ENCODE results near the gene HOXD4. TPM values are rescaled to one million over a fixed set of nuclear protein-coding genes. Genes with fewer than 3 reads are reported as not detected.

Gene HOXD4
- total RNA-seq, 4 donors from 2014 or later, result 1.9 to 3.1 TPM; not detected in 2

DNA sequence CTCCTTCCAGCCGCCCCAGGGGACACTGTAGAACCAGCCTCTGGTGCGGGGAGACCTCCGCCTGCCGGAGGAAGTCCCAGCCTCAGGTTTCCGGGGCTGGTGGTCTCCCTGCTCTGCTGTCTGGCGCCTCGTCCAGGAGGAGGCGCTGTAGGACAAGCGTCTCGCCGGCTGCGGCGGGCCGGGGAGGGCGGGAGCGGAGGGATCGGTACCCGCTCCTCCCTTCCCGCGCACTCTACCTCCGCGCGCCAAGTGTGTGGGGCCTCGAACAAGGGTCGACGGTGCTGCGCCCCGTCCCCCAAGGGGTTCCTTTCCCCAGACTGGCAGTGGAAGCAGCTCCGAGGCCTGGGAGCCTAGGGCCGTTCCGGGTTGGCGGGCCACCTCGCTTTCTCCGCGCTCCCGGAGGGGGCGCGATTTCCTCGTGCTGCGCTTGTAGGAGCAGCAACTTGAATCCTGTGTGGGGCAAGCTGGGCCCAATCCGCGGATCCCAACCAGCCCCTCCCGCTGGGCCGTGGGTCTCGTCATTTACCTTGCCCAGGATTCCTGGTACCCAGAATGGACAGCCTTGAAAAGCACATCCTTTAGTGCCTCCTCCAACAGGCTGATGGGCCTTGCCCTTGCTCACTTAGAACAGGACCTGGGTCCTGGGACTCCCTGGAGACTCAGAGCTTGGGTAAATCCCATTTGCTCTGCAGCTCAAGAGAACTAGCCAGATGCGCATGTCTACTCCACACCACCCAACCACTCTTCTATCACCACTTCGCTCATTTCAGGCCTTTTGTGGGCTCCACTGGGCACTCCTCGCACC is 10.6 kb upstream of the HOXD4 start:
- peaks cover 39% of the 10 kb centered on the region for H3K4me1 ChIP-seq
- peak; percentile 84 to 86 for DNase-seq (ENCODE audit: low spot score in 2 of 2)
- WGBS, result 22% methylated on average over 13 of the region's 48 CpGs
- peak overlapping the region; percentile 78 for H3K27ac ChIP-seq
- TF ChIP-seq POLR2AphosphoS5 (IDR thresholded peaks at IDR 0.05), result peak in 1 of 3 donors; percentile 21
- TF ChIP-seq, protein P1, sequence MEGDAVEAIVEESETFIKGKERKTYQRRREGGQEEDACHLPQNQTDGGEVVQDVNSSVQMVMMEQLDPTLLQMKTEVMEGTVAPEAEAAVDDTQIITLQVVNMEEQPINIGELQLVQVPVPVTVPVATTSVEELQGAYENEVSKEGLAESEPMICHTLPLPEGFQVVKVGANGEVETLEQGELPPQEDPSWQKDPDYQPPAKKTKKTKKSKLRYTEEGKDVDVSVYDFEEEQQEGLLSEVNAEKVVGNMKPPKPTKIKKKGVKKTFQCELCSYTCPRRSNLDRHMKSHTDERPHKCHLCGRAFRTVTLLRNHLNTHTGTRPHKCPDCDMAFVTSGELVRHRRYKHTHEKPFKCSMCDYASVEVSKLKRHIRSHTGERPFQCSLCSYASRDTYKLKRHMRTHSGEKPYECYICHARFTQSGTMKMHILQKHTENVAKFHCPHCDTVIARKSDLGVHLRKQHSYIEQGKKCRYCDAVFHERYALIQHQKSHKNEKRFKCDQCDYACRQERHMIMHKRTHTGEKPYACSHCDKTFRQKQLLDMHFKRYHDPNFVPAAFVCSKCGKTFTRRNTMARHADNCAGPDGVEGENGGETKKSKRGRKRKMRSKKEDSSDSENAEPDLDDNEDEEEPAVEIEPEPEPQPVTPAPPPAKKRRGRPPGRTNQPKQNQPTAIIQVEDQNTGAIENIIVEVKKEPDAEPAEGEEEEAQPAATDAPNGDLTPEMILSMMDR (IDR thresholded peaks at IDR 0.05), result peak; percentile 73 to 92
- TF ChIP-seq EP300 (IDR thresholded peaks at IDR 0.05), result no peak
- TF ChIP-seq POLR2A (IDR thresholded peaks at IDR 0.05), result no peak
- H3K9me3 ChIP-seq, result no peaks in the 10 kb centered on the region
- H3K4me3 ChIP-seq, result peak overlapping the region; percentile 61
- no peaks in the 10 kb centered on the region for H3K36me3 ChIP-seq
- peaks cover 82% of the 10 kb centered on the region for H3K27me3 ChIP-seq

GRCh38 chr2:176142281-176142680 is 9.1 kb upstream of the HOXD4 start:
- peaks cover 79% of the 10 kb centered on the region for H3K27me3 ChIP-seq
- H3K27ac ChIP-seq, result no peak overlapping the region
- no peak overlapping the region for H3K4me3 ChIP-seq
- DNase-seq (ENCODE audit: low spot score in 2 of 2), result no peak
- TF ChIP-seq, protein P1 (IDR thresholded peaks at IDR 0.05), result no peak
- TF ChIP-seq POLR2AphosphoS5 (IDR thresholded peaks at IDR 0.05) (no peak), EP300 (IDR thresholded peaks at IDR 0.05) (no peak), POLR2A (IDR thresholded peaks at IDR 0.05) (no peak)
- H3K9me3 ChIP-seq, result no peaks in the 10 kb centered on the region
- H3K4me1 ChIP-seq, result peaks cover 30% of the 10 kb centered on the region
- H3K36me3 ChIP-seq, result no peaks in the 10 kb centered on the region
- 94% methylated on average over 2 of the region's 2 CpGs for WGBS

GRCh38 chr2:176145085-176145969 is 6.0 kb upstream of the HOXD4 start:
- H3K27me3 ChIP-seq, result peaks cover 78% of the 10 kb centered on the region
- peaks cover 8% of the 10 kb centered on the region for H3K4me1 ChIP-seq
- TF ChIP-seq EP300 (IDR thresholded peaks at IDR 0.05), result no peak
- TF ChIP-seq, protein P1 (IDR thresholded peaks at IDR 0.05), result no peak
- WGBS, result 76% methylated on average over 4 of the region's 4 CpGs
- H3K9me3 ChIP-seq, result no peaks in the 10 kb centered on the region
- H3K36me3 ChIP-seq, result no peaks in the 10 kb centered on the region
- H3K4me3 ChIP-seq, result no peak overlapping the region
- DNase-seq (ENCODE audit: low spot score in 2 of 2), result no peak
- no peak overlapping the region for H3K27ac ChIP-seq

- Histone ChIP-seq H3K27me3 (peaks cover 78% of the 10 kb centered on the region), H3K9me3 (no peaks in the 10 kb centered on the region), H3K4me3 (no peak overlapping the region), H3K27ac (no peak overlapping the region), H3K36me3 (no peaks in the 10 kb centered on the region), H3K4me1 (peaks cover under 1% of the 10 kb centered on the region)
- DNase-seq (ENCODE audit: low spot score in 2 of 2), result no peak
- WGBS, result 41% methylated on average over 6 of the region's 6 CpGs
- TF ChIP-seq EP300 (IDR thresholded peaks at IDR 0.05), result no peak
- TF ChIP-seq POLR2A (IDR thresholded peaks at IDR 0.05), result no peak
- TF ChIP-seq, protein P1 (IDR thresholded peaks at IDR 0.05), result no peak
- no peak for TF ChIP-seq POLR2AphosphoS5 (IDR thresholded peaks at IDR 0.05)
Measured at GRCh38 chr2:176146101-176146500, 5.2 kb upstream of the HOXD4 start.

DNA sequence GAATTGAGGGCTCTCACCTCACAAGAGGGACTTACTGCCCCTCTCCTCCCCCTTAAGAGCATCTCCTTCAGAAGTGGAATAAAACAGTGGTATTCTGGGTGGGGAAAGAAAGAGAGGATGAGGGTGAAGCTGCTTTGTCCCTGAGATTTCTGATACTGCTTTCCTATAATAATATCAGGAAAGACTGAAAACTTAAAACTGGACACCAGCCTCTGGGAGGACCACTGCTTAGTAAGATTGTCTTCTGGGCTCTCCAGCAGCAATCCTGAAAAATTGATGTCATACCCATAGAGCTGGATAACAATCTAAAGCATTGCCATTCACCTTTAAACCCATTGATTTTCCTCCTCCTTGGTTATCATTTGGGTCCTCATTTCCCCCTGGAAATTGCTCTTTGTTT is 4.7 kb upstream of the HOXD4 start:
- Histone ChIP-seq H3K4me3 (no peak overlapping the region), H3K4me1 (peaks cover under 1% of the 10 kb centered on the region), H3K36me3 (no peaks in the 10 kb centered on the region), H3K9me3 (no peaks in the 10 kb centered on the region), H3K27ac (no peak overlapping the region), H3K27me3 (peaks cover 83% of the 10 kb centered on the region)
- no peak for DNase-seq (ENCODE audit: low spot score in 2 of 2)
- no peak for TF ChIP-seq POLR2A (IDR thresholded peaks at IDR 0.05)
- no peak for TF ChIP-seq POLR2AphosphoS5 (IDR thresholded peaks at IDR 0.05)
- TF ChIP-seq, protein P1 (IDR thresholded peaks at IDR 0.05), result no peak
- no peak for TF ChIP-seq EP300 (IDR thresholded peaks at IDR 0.05)

All from suprapubic skin (tissue), 4 donors.